NCI-H524 treated with DMSO at 0.1 percent for 48 hours (cell line): ENCODE measurements around the gene SRGAP2B.
"Not testable (repeated sequence)": the region's sequence is repeated elsewhere in the genome, so short reads cannot be mapped to it uniquely, and the experiment has no call there.

ENCODE experiments used
- DNase-seq: peaks from one replicate; lab custom pipeline; 2025; lab: John Stamatoyannopoulos, UW

Gene SRGAP2B

GRCh38 chr1:144947495-144947894, 147.6 kb downstream of the SRGAP2B start:
- not testable (repeated sequence) for DNase-seq

GRCh38 chr1:144946525-144947480, 148.3 kb downstream of the SRGAP2B start:
- not testable (repeated sequence) for DNase-seq

- not testable (repeated sequence) for DNase-seq
Measured at GRCh38 chr1:144941710-144942109, 153.4 kb downstream of the SRGAP2B start.

- not testable (repeated sequence) for DNase-seq
Measured at GRCh38 chr1:144940054-144940453, 155.1 kb downstream of the SRGAP2B start.

GRCh38 chr1:144938627-144939026, 156.5 kb downstream of the SRGAP2B start:
- DNase-seq = not testable (repeated sequence)

- not testable (repeated sequence) for DNase-seq
Measured at GRCh38 chr1:144936186-144936732, 158.9 kb downstream of the SRGAP2B start.

- DNase-seq = not testable (repeated sequence)
Measured at GRCh38 chr1:144935310-144935709, 159.8 kb downstream of the SRGAP2B start.

- DNase-seq = not testable (repeated sequence)
Measured at GRCh38 chr1:144933014-144933413, 162.1 kb downstream of the SRGAP2B start.

GRCh38 chr1:144932153-144932552, 163.0 kb downstream of the SRGAP2B start:
- DNase-seq = not testable (repeated sequence)

GRCh38 chr1:144931553-144931952, 163.6 kb downstream of the SRGAP2B start:
- not testable (repeated sequence) for DNase-seq

- DNase-seq = not testable (repeated sequence)
Measured at GRCh38 chr1:144930085-144930777, 164.9 kb downstream of the SRGAP2B start.

- not testable (repeated sequence) for DNase-seq
Measured at GRCh38 chr1:144927292-144927691, 167.8 kb downstream of the SRGAP2B start.

GRCh38 chr1:144923640-144924039, 171.5 kb downstream of the SRGAP2B start:
- DNase-seq = not testable (repeated sequence)

GRCh38 chr1:144922785-144923184, 172.3 kb downstream of the SRGAP2B start:
- DNase-seq = not testable (repeated sequence)

GRCh38 chr1:144919106-144919505, 176.0 kb downstream of the SRGAP2B start:
- not testable (repeated sequence) for DNase-seq

GRCh38 chr1:144918027-144918603, 177.0 kb downstream of the SRGAP2B start:
- DNase-seq = not testable (repeated sequence)

- not testable (repeated sequence) for DNase-seq
Measured at GRCh38 chr1:144917154-144918026, 177.7 kb downstream of the SRGAP2B start.

- not testable (repeated sequence) for DNase-seq
Measured at GRCh38 chr1:144913977-144914734, 181.0 kb downstream of the SRGAP2B start.

- not testable (repeated sequence) for DNase-seq
Measured at GRCh38 chr1:144913458-144913857, 181.7 kb downstream of the SRGAP2B start.

GRCh38 chr1:144910729-144911128, 184.4 kb downstream of the SRGAP2B start:
- not testable (repeated sequence) for DNase-seq
